ENCODE data around the gene KRT13. TPM values are rescaled to one million over a fixed set of nuclear protein-coding genes. Genes with fewer than 3 reads are reported as not detected.

The KRT13 gene
- polyA plus RNA-seq (2013, experiment 1 of 2), result 0.01 TPM
- not detected for polyA plus RNA-seq (2013, experiment 2 of 2)

GRCh38 chr17:41505007-41505808 lies at the start of gene KRT13:
KRT13 (minus strand) TSS chr17:41505612; CDS start chr17:41505550, 62 bp downstream.
- no peak within 1 kb of the TSS for H4K91ac ChIP-seq (ENCODE audit: low read depth, low read length, poor library complexity)
- no peaks in the 10 kb centered on the region for H3K79me1 ChIP-seq (ENCODE audit: low read depth, low read length)
- H4K8ac ChIP-seq (ENCODE audit: low read depth, low read length), result no peak within 1 kb of the TSS
- H2AFZ ChIP-seq (ENCODE audit: low read length), result no peak within 1 kb of the TSS
- peaks cover 0 to 10% of the 10 kb centered on the region in 2 donors for H3K4me1 ChIP-seq (ENCODE audit: control insufficient read depth in 2 of 2, insufficient read depth in 1 of 2, low read depth in 1 of 2, low read length in 2 of 2)
- no peak within 1 kb of the TSS for H3K23ac ChIP-seq (ENCODE audit: low read depth, low read length, poor library complexity)
- no peak within 1 kb of the TSS for H3K4me2 ChIP-seq (ENCODE audit: insufficient read depth, low read length, poor library complexity, severe bottlenecking)
- no peak within 1 kb of the TSS for H2BK120ac ChIP-seq (ENCODE audit: low read depth, low read length)
- no peak for DNase-seq (ENCODE audit: low spot score)
- no peak within 1 kb of the TSS for H3K4me3 ChIP-seq (ENCODE audit: low read length in 2 of 2)
- H3K9me3 ChIP-seq (replicated peaks in 1 of 2; ENCODE audit: control insufficient read depth in 2 of 2, insufficient read depth in 1 of 2, low read depth in 1 of 2, low read length in 2 of 2), result no peaks in the 10 kb centered on the region
- no peak within 1 kb of the TSS for H2BK12ac ChIP-seq (ENCODE audit: low read length)
- no peaks in the 10 kb centered on the region for H3K36me3 ChIP-seq (replicated peaks in 1 of 2; ENCODE audit: control insufficient read depth in 2 of 2, insufficient read depth in 2 of 2, low read length in 2 of 2)
- H2BK5ac ChIP-seq (ENCODE audit: low read length), result no peak within 1 kb of the TSS
- peak within 1 kb of the TSS; percentile 30 for H2AK5ac ChIP-seq (ENCODE audit: low read depth, low read length)
- peak within 1 kb of the TSS; percentile 37 for H3K18ac ChIP-seq (ENCODE audit: low read length)
- no peak within 1 kb of the TSS for H3K9ac ChIP-seq (ENCODE audit: low read depth, low read length, poor library complexity)
- no peak within 1 kb of the TSS for H3K14ac ChIP-seq (ENCODE audit: low read length)
- no CpG with 5 or more reads among the region's 17 CpGs for WGBS, 2 donors (ENCODE audit: extremely low coverage in 2 of 2, insufficient read length in 2 of 2, insufficient replicate concordance in 1 of 2)
- peaks cover 0 to 11% (median 0%) of the 10 kb centered on the region in 3 experiments for H3K27me3 ChIP-seq (ENCODE audit: control insufficient read depth in 3 of 3, insufficient read depth in 3 of 3, low read depth in 1 of 3, low read length in 3 of 3)
- no peak within 1 kb of the TSS for H3K27ac ChIP-seq (replicated peaks; ENCODE audit: low read length)
- H2BK15ac ChIP-seq (ENCODE audit: low read length), result peak within 1 kb of the TSS; percentile 53
- H3K4ac ChIP-seq (ENCODE audit: low read length), result no peak within 1 kb of the TSS

GRCh38 chr17:41553987-41554680 lies 48.7 kb upstream of the KRT13 start:
- H2AK5ac ChIP-seq (ENCODE audit: low read depth, low read length), result peak overlapping the region; percentile 31
- no peak overlapping the region for H3K27ac ChIP-seq (replicated peaks; ENCODE audit: low read length)
- H4K8ac ChIP-seq (ENCODE audit: low read depth, low read length), result no peak overlapping the region
- peak overlapping the region; percentile 25 for H3K18ac ChIP-seq (ENCODE audit: low read length)
- no peak overlapping the region for H3K9ac ChIP-seq (ENCODE audit: low read depth, low read length, poor library complexity)
- H4K91ac ChIP-seq (ENCODE audit: low read depth, low read length, poor library complexity), result no peak overlapping the region
- H3K14ac ChIP-seq (ENCODE audit: low read length), result no peak overlapping the region
- H2BK5ac ChIP-seq (ENCODE audit: low read length), result no peak overlapping the region
- peak overlapping the region; percentile 49 for H2BK12ac ChIP-seq (ENCODE audit: low read length)
- no peak overlapping the region for H2BK120ac ChIP-seq (ENCODE audit: low read depth, low read length)
- no CpG with 5 or more reads among the region's 8 CpGs for WGBS, 2 donors (ENCODE audit: extremely low coverage in 2 of 2, insufficient read length in 2 of 2, insufficient replicate concordance in 1 of 2)
- H2AFZ ChIP-seq (ENCODE audit: low read length), result no peak overlapping the region
- peaks cover 0 to 3% of the 10 kb centered on the region in 2 donors for H3K4me1 ChIP-seq (ENCODE audit: control insufficient read depth in 2 of 2, insufficient read depth in 1 of 2, low read depth in 1 of 2, low read length in 2 of 2)
- no peak for DNase-seq (ENCODE audit: low spot score)
- no peaks in the 10 kb centered on the region for H3K36me3 ChIP-seq (replicated peaks in 1 of 2; ENCODE audit: control insufficient read depth in 2 of 2, insufficient read depth in 2 of 2, low read length in 2 of 2)
- no peaks in the 10 kb centered on the region for H3K79me1 ChIP-seq (ENCODE audit: low read depth, low read length)
- H3K4me3 ChIP-seq (ENCODE audit: low read length in 2 of 2), result no peak overlapping the region
- H3K27me3 ChIP-seq (ENCODE audit: control insufficient read depth in 3 of 3, insufficient read depth in 3 of 3, low read depth in 1 of 3, low read length in 3 of 3), result peaks cover 0 to 11% (median 0%) of the 10 kb centered on the region in 3 experiments
- no peak overlapping the region for H3K4me2 ChIP-seq (ENCODE audit: insufficient read depth, low read length, poor library complexity, severe bottlenecking)
- no peak overlapping the region for H3K4ac ChIP-seq (ENCODE audit: low read length)
- no peak overlapping the region for H3K23ac ChIP-seq (ENCODE audit: low read depth, low read length, poor library complexity)
- H3K9me3 ChIP-seq (replicated peaks in 1 of 2; ENCODE audit: control insufficient read depth in 2 of 2, insufficient read depth in 1 of 2, low read depth in 1 of 2, low read length in 2 of 2), result no peaks in the 10 kb centered on the region
- no peak overlapping the region for H2BK15ac ChIP-seq (ENCODE audit: low read length)

- no peak overlapping the region for H3K4ac ChIP-seq (ENCODE audit: low read length)
- no peak overlapping the region for H2BK15ac ChIP-seq (ENCODE audit: low read length)
- no peak overlapping the region for H3K4me2 ChIP-seq (ENCODE audit: insufficient read depth, low read length, poor library complexity, severe bottlenecking)
- H2BK120ac ChIP-seq (ENCODE audit: low read depth, low read length), result no peak overlapping the region
- H3K9me3 ChIP-seq (replicated peaks in 1 of 2; ENCODE audit: control insufficient read depth in 2 of 2, insufficient read depth in 1 of 2, low read depth in 1 of 2, low read length in 2 of 2), result no peaks in the 10 kb centered on the region
- H3K18ac ChIP-seq (ENCODE audit: low read length), result no peak overlapping the region
- H3K4me3 ChIP-seq (ENCODE audit: low read length in 2 of 2), result no peak overlapping the region
- no peaks in the 10 kb centered on the region for H3K79me1 ChIP-seq (ENCODE audit: low read depth, low read length)
- no peak overlapping the region for H3K14ac ChIP-seq (ENCODE audit: low read length)
- no peak overlapping the region for H2AK5ac ChIP-seq (ENCODE audit: low read depth, low read length)
- H4K8ac ChIP-seq (ENCODE audit: low read depth, low read length), result no peak overlapping the region
- no peak overlapping the region for H3K27ac ChIP-seq (replicated peaks; ENCODE audit: low read length)
- no CpG with 5 or more reads among the region's 4 CpGs for WGBS, 2 donors (ENCODE audit: extremely low coverage in 2 of 2, insufficient read length in 2 of 2, insufficient replicate concordance in 1 of 2)
- DNase-seq (ENCODE audit: low spot score), result no peak
- H3K36me3 ChIP-seq (replicated peaks in 1 of 2; ENCODE audit: control insufficient read depth in 2 of 2, insufficient read depth in 2 of 2, low read length in 2 of 2), result no peaks in the 10 kb centered on the region
- H3K23ac ChIP-seq (ENCODE audit: low read depth, low read length, poor library complexity), result no peak overlapping the region
- H2BK12ac ChIP-seq (ENCODE audit: low read length), result no peak overlapping the region
- no peak overlapping the region for H3K9ac ChIP-seq (ENCODE audit: low read depth, low read length, poor library complexity)
- no peak overlapping the region for H2BK5ac ChIP-seq (ENCODE audit: low read length)
- peaks cover 0 to 9% (median 0%) of the 10 kb centered on the region in 3 experiments for H3K27me3 ChIP-seq (ENCODE audit: control insufficient read depth in 3 of 3, insufficient read depth in 3 of 3, low read depth in 1 of 3, low read length in 3 of 3)
- H4K91ac ChIP-seq (ENCODE audit: low read depth, low read length, poor library complexity), result no peak overlapping the region
- peaks cover 2 to 8% of the 10 kb centered on the region in 2 donors for H3K4me1 ChIP-seq (ENCODE audit: control insufficient read depth in 2 of 2, insufficient read depth in 1 of 2, low read depth in 1 of 2, low read length in 2 of 2)
- H2AFZ ChIP-seq (ENCODE audit: low read length), result no peak overlapping the region
Measured at GRCh38 chr17:41553176-41553575, 47.8 kb upstream of the KRT13 start.

GRCh38 chr17:41552455-41552854 lies 47.0 kb upstream of the KRT13 start:
- no peak overlapping the region for H2AFZ ChIP-seq (ENCODE audit: low read length)
- H2BK15ac ChIP-seq (ENCODE audit: low read length), result no peak overlapping the region
- DNase-seq (ENCODE audit: low spot score), result no peak

More at GRCh38 chr17:41552455-41552854, 47.0 kb upstream of the KRT13 start:
- H3K27me3 ChIP-seq (ENCODE audit: control insufficient read depth in 3 of 3, insufficient read depth in 3 of 3, low read depth in 1 of 3, low read length in 3 of 3), result peaks cover 0 to 7% (median 0%) of the 10 kb centered on the region in 3 experiments
- H3K27ac ChIP-seq (replicated peaks; ENCODE audit: low read length), result no peak overlapping the region
- peak overlapping the region; percentile 59 for H3K18ac ChIP-seq (ENCODE audit: low read length)
- H3K9ac ChIP-seq (ENCODE audit: low read depth, low read length, poor library complexity), result no peak overlapping the region
- H3K4me1 ChIP-seq (ENCODE audit: control insufficient read depth in 2 of 2, insufficient read depth in 1 of 2, low read depth in 1 of 2, low read length in 2 of 2), result peaks cover 2 to 13% of the 10 kb centered on the region in 2 donors
- no peak overlapping the region for H3K4ac ChIP-seq (ENCODE audit: low read length)
- H2BK120ac ChIP-seq (ENCODE audit: low read depth, low read length), result no peak overlapping the region
- no peak overlapping the region for H3K23ac ChIP-seq (ENCODE audit: low read depth, low read length, poor library complexity)
- no peak overlapping the region for H3K4me3 ChIP-seq (ENCODE audit: low read length in 2 of 2)
- peak overlapping the region; percentile 73 for H2AK5ac ChIP-seq (ENCODE audit: low read depth, low read length)
- H2BK5ac ChIP-seq (ENCODE audit: low read length), result peak overlapping the region; percentile 8
- no peak overlapping the region for H4K91ac ChIP-seq (ENCODE audit: low read depth, low read length, poor library complexity)
- no peak overlapping the region for H3K4me2 ChIP-seq (ENCODE audit: insufficient read depth, low read length, poor library complexity, severe bottlenecking)
- no peaks in the 10 kb centered on the region for H3K9me3 ChIP-seq (replicated peaks in 1 of 2; ENCODE audit: control insufficient read depth in 2 of 2, insufficient read depth in 1 of 2, low read depth in 1 of 2, low read length in 2 of 2)
- H2BK12ac ChIP-seq (ENCODE audit: low read length), result peak overlapping the region; percentile 66
- no peaks in the 10 kb centered on the region for H3K36me3 ChIP-seq (replicated peaks in 1 of 2; ENCODE audit: control insufficient read depth in 2 of 2, insufficient read depth in 2 of 2, low read length in 2 of 2)
- WGBS, 2 donors (ENCODE audit: extremely low coverage in 2 of 2, insufficient read length in 2 of 2, insufficient replicate concordance in 1 of 2), result no CpG with 5 or more reads among the region's 5 CpGs
- H3K79me1 ChIP-seq (ENCODE audit: low read depth, low read length), result no peaks in the 10 kb centered on the region
- H4K8ac ChIP-seq (ENCODE audit: low read depth, low read length), result no peak overlapping the region
- H3K14ac ChIP-seq (ENCODE audit: low read length), result no peak overlapping the region
